WTC11 (cell line): Measurements from ENCODE around the gene COL1A1.

ENCODE experiments used
- ATF3 ChIP-seq: sonication (generic); formaldehyde crosslinking; conservative IDR thresholded peaks from 2 replicates; pipeline ENCODE4 v1.8.1; 2022; ENCODE audit warnings: mild to moderate bottlenecking, missing genetic modification reagents
- ERG ChIP-seq: fragments of 250-450 bp; sonication (Bioruptor Pico); IDR thresholded peaks from 2 replicates; pipeline ENCODE4 v1.8.0; 2021; ENCODE audit warnings: mild to moderate bottlenecking
- FOXJ3 ChIP-seq: sonication (generic); formaldehyde crosslinking; IDR thresholded peaks from 2 replicates; pipeline ENCODE4 v1.9.0; 2021; ENCODE audit warnings: missing genetic modification reagents, mild to moderate bottlenecking, borderline replicate concordance
- HMGXB4 ChIP-seq: sonication (generic); formaldehyde crosslinking; IDR thresholded peaks from 2 replicates; pipeline ENCODE4 v1.8.1; 2023; ENCODE audit warnings: mild to moderate bottlenecking, moderate library complexity, missing genetic modification reagents
- IRF2 ChIP-seq: sonication (generic); formaldehyde crosslinking; IDR thresholded peaks from 2 replicates; pipeline ENCODE4 v1.8.0; 2022; ENCODE audit warnings: low read depth, missing genetic modification reagents, borderline replicate concordance
- KAT7 ChIP-seq: sonication (generic); formaldehyde crosslinking; IDR thresholded peaks from 2 replicates; pipeline ENCODE4 v1.8.1; 2023; ENCODE audit warnings: missing genetic modification reagents, mild to moderate bottlenecking, borderline replicate concordance
- USF2 ChIP-seq: sonication (generic); formaldehyde crosslinking; IDR thresholded peaks from 2 replicates; pipeline ENCODE4 v1.8.1; 2023; ENCODE audit warnings: mild to moderate bottlenecking, missing genetic modification reagents, moderate library complexity
- TF ChIP-seq, protein P1 (sequence below): sonication (generic); formaldehyde crosslinking; IDR thresholded peaks from 2 replicates; pipeline ENCODE4 v1.8.1; 2023; ENCODE audit warnings: mild to moderate bottlenecking, missing genetic modification reagents
- TF ChIP-seq, protein P2 (sequence below): fragments of 200-600 bp; IDR thresholded peaks from 2 replicates; pipeline ENCODE4 v1.8.0; 2022; ENCODE audit warnings: antibody characterized with exemption

DNA sequence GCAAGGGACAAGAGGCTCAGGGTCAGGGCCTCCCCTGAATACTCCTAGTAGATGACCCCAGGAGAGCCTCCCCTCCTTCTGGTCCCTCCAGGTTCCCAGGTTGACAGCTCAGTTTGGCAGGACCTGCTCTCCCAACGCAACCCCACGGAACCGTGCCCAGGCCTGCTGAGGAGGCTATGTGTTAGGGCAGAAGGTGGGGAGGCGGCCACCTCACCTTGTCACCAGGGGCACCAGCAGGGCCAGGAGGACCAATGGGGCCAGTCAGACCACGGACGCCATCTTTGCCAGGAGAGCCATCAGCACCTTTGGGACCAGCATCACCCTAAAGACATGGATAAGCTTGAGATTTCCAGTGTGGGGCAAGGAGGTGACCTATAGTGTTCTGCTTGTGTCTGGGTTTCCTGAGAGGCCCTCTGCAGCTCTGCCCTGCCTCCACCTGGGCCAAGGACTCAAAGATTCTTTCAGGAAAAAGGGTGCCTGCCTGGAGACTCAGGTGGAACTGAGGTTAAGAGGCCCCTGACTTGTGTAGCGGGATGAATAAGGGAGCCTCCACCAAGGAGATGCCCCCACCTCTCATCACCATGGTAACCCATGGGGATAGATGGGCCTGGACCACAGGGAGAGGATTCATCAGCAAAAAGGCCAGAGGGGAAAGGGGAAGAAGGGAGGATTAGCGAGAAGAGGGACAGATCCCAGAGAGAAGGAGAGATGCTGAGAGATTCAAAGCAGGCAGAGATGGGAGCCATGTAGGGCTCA is 10.7 kb downstream of the COL1A1 start:
- no peak for TF ChIP-seq IRF2 (CRISPR knock-in tag)
- TF ChIP-seq, protein P1, sequence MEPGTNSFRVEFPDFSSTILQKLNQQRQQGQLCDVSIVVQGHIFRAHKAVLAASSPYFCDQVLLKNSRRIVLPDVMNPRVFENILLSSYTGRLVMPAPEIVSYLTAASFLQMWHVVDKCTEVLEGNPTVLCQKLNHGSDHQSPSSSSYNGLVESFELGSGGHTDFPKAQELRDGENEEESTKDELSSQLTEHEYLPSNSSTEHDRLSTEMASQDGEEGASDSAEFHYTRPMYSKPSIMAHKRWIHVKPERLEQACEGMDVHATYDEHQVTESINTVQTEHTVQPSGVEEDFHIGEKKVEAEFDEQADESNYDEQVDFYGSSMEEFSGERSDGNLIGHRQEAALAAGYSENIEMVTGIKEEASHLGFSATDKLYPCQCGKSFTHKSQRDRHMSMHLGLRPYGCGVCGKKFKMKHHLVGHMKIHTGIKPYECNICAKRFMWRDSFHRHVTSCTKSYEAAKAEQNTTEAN (CRISPR knock-in tag), result no peak
- no peak for TF ChIP-seq ERG (CRISPR knock-in tag)
- TF ChIP-seq, protein P2, sequence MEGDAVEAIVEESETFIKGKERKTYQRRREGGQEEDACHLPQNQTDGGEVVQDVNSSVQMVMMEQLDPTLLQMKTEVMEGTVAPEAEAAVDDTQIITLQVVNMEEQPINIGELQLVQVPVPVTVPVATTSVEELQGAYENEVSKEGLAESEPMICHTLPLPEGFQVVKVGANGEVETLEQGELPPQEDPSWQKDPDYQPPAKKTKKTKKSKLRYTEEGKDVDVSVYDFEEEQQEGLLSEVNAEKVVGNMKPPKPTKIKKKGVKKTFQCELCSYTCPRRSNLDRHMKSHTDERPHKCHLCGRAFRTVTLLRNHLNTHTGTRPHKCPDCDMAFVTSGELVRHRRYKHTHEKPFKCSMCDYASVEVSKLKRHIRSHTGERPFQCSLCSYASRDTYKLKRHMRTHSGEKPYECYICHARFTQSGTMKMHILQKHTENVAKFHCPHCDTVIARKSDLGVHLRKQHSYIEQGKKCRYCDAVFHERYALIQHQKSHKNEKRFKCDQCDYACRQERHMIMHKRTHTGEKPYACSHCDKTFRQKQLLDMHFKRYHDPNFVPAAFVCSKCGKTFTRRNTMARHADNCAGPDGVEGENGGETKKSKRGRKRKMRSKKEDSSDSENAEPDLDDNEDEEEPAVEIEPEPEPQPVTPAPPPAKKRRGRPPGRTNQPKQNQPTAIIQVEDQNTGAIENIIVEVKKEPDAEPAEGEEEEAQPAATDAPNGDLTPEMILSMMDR, result no peak
- TF ChIP-seq FOXJ3 (CRISPR knock-in tag), result no peak
- TF ChIP-seq ATF3 (CRISPR knock-in tag), result no peak
- TF ChIP-seq KAT7 (CRISPR knock-in tag), result no peak
- no peak for TF ChIP-seq USF2 (CRISPR knock-in tag)
- TF ChIP-seq HMGXB4 (CRISPR knock-in tag), result no peak
